A204.1 (cell line): ENCODE results near the gene CALR.
"Not testable (repeated sequence)": the region's sequence is repeated elsewhere in the genome, so short reads cannot be mapped to it uniquely, and the experiment has no call there.

Experiments
- FAIRE-seq: peaks from 2 replicates; lab custom pipeline; 2012; peaks lifted over from hg19 to GRCh38; lab: Jason Lieb, UNC

CALR gene

DNA sequence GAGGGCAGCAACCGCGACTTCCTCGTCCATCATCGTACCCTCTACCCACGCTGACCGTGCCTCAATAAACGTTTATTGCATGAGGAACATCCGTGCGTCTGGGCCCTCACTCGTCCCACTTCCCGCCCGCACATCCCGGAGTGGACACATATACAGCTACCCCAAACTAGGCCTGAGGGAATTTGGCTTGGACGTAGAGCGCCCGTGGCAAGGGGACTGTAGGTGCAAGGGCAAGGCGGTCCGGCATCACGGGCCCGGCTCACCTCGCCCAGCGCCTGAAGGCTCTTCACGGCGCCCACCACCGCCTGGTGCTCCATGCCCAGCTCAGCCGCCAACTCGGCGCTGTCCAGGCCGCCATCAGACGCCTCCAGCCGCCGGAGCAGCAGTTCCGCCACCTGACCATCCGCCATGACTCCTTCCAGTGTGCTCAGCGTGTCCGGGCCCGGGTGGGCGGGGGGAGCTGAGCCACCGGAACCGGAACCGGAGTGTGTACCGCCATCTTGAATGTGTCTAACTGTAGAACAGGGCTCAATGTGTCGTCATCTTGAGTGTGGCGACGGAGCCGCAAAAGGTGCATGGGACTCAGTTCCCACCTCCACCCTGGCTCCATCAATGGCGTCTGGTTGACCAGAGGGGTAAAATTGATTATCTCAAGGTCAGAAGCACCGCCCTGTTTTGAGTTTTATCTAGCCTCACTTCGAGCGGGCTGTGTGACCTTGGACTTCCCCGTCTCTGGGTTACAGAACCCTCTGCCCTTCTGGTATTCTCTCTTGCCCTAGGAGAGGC lies 4.9 kb upstream of the CALR start, which contains the start of gene FARSA:
Gene FARSA, minus strand, starts transcription at position 425 of the 786 bp plus-strand sequence. Its CDS starts 15 bp downstream, at position 410.
- no peak for FAIRE-seq

DNA sequence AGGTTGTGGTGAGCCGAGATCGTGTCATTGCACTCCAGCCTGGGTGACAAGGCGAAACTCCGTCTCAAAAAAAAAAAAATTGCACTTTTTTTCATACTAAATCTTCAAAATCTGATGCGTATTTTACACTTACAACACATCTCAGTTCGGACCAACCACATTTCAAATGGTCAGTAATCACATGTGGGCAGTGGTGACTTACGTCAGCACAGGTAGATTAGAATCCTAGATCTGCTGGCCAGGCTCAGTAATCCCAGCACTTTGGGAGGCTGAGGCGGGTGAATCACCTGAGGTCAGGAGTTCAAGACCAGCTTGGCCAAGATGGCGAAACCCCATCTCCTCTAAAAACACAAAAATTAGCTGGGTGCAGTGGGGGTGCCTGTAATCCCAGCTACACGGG lies 3.3 kb upstream of the CALR start:
- no peak for FAIRE-seq

DNA sequence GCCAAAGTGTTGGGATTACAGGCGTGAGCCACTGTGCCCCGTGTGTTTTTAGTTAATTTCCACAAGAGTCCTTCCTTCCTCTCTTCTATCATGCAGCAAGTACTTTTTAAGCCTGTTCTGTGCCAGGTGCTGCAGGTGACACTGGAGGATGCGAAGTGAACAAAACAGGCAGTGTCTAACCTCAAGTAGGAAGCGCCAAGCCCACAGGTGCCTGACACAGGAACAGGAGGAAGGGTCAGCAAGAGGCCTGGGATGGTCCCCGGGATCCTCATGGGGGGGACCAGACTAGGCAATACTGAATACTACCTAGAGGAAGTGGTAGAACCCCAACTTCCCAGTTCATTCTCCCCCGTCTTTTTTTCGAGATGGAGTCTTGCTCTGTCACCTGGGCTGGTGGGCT lies 1.8 kb upstream of the CALR start:
- FAIRE-seq = no peak

DNA sequence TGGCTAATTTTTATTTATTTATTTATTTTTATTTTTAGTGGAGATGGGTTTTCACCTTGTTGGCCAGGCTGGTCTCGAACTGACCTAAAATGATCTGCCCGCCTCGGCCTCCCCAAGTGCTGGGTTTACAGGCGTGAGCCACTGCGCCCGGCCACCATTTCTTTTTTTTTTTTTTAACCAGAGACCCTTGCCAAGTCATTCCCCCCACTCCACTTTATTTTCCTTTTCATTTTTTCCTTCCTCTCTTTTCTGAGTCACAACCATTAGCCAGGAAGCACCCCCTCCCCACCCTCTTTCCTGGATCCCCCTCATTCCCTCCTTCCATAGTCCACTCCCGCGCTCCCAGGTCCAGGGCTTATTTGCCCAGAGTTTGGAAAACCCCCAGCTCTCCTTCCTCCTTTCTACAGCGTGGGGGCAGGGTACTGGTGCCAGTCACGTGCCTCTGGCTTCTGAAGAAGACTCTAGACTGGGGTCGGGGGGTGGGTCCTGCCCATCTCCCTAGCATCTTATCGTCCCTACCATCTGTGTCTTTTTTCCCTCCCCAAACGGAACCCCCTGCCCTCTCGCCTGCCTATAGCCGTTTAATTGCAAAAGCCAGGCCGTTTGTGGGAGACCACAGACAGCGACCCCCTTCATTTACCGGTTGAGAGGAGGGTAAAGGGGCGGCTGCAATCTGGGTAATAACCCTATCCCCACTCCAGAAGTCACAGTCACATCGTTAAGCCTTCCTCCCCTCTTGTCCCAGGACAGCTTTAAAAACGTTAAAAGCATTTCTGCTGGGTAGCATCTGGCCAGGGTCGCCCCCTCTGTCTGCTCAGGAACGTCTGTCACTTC lies 1.1 kb upstream of the CALR start:
- no peak for FAIRE-seq

DNA sequence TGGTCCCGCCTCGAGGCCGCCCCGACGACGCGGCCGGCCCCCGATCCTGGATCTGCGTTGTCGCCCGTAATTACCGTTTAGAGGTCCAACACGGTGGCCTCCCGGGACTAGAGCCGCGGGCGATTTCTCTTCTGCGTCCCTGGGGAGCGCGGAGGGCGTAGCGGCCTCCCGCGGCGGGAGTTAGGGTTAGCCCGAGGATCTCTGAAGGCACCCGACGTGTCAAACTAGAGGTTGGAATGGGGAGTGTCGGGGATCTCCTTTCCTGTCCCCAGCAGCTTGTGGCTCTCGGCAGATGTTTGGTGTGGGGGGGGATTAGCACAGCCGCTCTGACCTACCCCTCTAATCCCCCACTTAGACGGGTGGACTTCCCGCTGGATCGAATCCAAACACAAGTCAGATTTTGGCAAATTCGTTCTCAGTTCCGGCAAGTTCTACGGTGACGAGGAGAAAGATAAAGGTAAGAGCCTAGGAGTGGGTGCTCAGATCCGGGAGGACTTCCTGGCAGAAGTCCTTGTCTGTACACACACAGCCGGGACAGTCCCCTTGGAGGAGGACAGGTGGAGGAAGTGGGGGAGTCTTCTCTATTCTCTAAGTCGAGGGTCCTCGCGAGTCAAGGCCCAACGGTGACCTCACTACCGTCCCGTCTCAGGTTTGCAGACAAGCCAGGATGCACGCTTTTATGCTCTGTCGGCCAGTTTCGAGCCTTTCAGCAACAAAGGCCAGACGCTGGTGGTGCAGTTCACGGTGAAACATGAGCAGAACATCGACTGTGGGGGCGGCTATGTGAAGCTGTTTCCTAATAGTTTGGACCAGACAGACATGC lies 581 bp downstream of the CALR start:
- no peak for FAIRE-seq

DNA sequence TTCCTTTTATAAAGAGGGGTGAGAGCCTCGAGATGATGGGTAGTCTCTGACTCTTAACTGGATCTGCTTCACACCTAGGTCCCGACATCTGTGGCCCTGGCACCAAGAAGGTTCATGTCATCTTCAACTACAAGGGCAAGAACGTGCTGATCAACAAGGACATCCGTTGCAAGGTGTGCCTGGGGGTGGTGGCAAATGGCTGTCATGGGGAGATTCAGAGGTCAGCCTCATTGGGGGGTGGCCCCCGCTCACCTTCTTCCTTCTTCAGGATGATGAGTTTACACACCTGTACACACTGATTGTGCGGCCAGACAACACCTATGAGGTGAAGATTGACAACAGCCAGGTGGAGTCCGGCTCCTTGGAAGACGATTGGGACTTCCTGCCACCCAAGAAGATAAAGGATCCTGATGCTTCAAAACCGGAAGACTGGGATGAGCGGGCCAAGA lies 1.6 kb downstream of the CALR start:
- no peak for FAIRE-seq

DNA sequence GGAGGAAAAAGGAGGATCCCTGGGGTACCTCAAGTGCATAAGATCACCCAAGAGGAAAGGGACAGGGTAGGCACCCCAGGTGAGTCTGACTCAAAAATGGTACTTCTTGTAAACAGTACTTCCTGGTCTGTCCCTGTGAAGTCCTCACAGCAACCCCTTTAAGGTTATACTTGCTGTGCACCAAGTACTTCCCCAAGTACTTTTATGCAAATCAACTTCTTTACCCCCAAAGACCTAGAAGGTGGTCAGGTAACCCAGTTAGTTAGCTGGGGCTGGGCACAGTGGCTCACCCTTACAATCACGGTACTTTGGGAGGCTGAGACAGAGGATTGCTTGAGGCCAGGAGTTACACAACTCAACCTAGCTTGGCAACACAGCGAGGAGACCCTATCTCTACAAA lies 2.5 kb downstream of the CALR start:
- no peak for FAIRE-seq

DNA sequence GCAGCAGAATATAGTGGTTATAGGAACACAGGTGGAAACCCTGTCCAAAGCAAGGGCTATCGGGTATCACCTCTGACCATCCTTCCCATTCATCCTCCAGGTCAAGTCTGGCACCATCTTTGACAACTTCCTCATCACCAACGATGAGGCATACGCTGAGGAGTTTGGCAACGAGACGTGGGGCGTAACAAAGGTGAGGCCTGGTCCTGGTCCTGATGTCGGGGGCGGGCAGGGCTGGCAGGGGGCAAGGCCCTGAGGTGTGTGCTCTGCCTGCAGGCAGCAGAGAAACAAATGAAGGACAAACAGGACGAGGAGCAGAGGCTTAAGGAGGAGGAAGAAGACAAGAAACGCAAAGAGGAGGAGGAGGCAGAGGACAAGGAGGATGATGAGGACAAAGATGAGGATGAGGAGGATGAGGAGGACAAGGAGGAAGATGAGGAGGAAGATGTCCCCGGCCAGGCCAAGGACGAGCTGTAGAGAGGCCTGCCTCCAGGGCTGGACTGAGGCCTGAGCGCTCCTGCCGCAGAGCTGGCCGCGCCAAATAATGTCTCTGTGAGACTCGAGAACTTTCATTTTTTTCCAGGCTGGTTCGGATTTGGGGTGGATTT lies 5.1 kb downstream of the CALR start:
- FAIRE-seq = no peak

DNA sequence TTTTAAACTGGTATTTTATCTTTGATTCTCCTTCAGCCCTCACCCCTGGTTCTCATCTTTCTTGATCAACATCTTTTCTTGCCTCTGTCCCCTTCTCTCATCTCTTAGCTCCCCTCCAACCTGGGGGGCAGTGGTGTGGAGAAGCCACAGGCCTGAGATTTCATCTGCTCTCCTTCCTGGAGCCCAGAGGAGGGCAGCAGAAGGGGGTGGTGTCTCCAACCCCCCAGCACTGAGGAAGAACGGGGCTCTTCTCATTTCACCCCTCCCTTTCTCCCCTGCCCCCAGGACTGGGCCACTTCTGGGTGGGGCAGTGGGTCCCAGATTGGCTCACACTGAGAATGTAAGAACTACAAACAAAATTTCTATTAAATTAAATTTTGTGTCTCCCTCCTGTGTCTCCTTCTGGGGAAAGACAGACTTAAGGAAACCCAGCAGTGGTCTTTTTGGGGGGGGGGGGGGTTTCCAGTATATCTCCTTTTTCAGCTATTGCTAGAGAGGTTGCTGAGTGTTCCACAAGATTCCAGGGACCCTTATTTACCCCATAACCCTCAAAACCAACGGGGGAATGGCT lies 5.8 kb downstream of the CALR start:
- FAIRE-seq = no peak

DNA sequence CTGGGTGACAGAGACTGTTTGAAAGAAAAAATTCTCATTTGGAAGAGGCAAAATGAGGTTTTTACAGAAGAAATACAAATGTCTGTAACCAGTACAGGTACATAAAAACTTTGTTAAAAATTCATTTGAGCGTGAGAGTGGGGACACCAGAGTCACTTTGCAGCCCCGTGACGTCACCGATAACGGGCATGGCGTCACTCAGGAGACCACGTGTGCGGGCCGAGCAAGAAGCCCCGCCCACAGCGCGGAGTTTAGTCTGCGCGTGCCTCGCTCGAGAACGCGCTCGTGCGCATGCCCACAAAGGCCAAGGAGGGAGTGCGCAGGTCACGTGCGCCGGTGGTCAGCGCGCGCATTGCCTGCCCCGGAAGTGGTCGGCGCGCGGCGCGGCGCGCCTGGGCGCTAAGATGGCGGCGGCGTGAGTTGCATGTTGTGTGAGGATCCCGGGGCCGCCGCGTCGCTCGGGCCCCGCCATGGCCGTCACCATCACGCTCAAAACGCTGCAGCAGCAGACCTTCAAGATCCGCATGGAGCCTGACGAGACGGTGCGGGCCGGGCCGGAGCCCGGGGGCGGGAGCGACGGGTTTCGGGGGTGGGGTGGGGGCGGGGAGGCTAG lies 7.2 kb downstream of the CALR start, which contains the start of gene RAD23A:
Gene RAD23A, plus strand, starts transcription at position 384 of the 613 bp plus-strand sequence. Its CDS starts 87 bp downstream, at position 471.
- no peak for FAIRE-seq

DNA sequence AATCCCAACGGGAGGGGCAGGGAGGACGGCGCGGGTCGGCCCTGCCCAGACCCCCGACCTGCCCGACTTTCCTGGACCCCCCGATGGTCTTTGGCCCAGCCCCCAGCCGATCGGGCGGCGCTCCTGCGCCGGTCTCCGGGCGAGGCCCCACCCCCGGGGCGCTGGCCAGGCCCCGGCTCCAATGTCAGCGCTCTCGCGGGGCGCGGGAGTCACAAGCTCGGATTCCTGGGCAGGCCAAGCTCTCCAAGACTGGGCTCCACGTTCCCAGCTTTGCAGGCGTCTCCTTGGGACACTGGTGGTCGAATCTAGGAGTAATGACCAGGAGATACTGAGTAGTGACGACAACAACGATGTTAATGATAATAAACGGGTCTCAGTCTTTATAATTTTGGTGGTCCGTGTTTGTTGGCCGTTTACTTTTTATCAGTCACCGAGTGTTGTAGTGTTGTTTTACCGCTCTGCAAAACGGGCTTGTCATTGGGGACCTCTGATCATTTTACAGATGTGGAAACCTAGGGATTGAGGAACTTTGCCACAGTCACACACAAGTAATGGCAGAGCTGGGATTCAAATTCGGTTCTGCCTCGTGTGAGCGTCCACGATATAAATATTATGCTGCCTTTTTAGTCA lies 7.8 kb downstream of the CALR start:
- no peak for FAIRE-seq

DNA sequence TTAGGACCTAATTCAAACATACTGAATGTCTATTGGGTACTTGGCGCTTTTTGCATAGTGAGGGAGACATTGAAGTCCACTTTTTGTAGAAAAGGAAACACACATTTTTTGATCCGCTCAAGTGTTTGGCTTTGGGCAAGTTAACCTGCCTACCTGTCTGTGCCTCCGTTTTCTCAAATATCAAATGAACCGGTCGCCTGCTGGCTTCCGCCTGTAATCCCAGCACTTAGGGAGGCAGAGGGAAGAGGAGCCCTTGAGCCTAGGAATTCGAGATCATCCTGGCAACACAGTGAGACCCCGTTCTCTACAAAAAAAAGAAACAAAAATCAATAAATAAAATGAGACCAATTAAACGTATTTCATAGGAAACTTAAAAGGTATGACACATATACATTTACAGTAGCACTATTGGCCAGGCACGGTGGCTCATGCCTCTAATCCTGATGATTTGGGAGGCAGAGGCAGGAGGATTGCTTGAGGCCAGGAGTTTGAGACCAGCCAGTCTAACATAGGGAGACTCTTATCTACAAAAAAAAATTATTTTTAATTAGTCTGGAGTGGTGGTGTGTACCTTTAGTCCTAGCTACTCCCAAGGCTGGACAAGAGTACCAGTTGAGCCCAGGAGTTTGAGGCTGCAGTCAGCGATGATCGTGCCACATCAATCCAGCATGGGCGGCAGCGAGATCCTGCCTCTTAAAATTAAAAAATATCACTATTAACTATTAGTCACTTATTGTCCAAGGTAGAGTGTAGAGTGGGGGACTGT lies 8.5 kb downstream of the CALR start:
- no peak for FAIRE-seq

DNA sequence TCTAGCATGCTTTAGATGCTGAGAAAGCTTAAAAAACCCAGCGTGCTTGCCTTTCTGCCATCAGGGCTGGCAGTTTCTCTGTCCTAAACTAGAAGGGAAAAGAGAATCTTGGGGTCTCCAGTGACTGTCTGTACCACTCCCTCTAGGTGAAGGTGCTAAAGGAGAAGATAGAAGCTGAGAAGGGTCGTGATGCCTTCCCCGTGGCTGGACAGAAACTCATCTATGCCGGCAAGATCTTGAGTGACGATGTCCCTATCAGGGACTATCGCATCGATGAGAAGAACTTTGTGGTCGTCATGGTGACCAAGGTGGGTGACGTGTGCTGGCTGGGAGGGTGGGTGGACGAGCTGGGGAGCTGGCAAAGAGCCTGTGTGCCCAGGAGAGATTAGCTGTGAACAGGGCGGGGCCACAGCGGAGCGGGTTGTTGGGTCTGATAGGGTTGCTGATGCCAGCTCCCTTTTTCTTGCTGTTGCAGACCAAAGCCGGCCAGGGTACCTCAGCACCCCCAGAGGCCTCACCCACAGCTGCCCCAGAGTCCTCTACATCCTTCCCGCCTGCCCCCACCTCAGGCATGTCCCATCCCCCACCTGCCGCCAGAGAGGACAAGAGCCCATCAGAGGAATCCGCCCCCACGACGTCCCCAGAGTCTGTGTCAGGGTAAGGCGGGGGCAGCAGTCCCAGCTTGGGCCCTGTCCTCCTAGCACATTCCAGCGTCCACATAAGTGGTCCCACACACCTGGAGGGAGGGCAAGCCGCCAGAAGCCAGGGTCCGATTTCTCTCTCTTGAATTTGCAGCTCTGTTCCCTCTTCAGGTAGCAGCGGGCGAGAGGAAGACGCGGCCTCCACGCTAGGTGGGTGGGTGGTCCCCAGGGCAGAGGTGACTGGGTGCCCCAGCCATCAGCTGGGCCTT lies 9.5 kb downstream of the CALR start:
- no peak for FAIRE-seq

DNA sequence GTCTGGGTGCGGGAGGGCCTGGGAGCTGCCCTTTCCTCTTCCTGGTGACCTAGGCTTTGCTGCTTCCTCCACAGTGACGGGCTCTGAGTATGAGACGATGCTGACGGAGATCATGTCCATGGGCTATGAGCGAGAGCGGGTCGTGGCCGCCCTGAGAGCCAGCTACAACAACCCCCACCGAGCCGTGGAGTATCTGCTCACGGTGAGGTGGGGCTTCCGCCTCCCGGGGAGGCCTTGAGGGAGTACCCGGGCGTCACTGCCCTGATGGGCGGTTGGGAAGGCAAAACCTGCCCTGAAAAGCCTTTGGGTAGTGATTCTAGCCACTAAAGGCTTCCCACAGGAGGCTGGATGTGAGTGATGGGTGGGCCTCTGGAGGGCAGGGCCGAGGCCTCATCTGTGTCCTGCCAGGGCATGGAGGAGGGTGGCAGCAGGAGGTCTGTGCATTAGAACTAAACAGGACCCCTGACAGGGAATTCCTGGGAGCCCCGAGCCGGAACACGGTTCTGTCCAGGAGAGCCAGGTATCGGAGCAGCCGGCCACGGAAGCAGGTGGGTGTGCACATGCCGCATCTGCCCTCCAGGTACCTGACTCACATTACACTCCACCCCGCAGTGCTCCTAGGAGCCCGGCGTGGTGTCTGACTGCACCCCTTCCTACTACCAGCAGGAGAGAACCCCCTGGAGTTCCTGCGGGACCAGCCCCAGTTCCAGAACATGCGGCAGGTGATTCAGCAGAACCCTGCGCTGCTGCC lies 10.4 kb downstream of the CALR start:
- no peak for FAIRE-seq

DNA sequence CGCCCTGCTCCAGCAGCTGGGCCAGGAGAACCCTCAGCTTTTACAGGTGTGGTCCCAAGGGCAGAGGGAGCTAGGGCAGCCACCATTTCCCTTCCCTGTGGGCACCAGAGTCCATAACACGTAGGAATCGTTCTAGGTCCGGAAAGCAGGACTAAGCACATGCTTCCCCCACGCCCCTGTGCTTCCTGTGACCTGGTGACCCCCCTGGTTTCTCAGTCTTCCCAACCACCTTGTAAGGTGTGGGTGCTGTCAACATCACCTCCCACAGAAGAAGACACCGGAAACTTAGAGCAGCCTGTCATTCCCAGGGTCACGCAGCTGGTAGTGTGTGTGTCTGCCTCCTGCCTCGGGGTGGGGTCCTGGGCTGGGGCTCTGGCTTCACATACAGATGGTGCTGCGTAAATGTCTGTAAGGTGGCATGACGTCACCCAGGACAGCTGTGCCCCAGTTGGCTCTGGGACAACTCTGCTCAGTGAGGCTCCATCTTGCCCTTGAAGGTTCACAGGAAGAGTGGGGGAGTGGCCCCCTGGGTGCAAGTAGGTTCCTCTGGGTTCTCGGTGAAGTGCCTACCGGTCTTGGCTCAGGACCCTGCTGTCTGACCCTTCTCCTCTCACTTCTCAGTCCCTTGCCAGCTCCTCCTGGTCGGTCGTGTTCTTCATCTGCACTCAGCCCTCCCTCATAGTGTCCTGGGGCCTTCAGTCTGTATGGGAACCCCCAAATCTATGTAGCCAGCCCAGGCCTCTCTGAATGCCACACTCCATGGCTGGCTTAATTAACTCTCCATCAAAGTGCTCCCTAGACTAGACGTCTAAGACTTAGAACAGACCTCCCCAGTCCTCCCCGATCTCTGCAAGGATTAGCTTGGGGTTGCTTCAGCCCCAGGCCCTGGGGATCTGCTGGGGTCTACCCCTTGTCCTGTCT lies 11.2 kb downstream of the CALR start:
- no peak for FAIRE-seq

DNA sequence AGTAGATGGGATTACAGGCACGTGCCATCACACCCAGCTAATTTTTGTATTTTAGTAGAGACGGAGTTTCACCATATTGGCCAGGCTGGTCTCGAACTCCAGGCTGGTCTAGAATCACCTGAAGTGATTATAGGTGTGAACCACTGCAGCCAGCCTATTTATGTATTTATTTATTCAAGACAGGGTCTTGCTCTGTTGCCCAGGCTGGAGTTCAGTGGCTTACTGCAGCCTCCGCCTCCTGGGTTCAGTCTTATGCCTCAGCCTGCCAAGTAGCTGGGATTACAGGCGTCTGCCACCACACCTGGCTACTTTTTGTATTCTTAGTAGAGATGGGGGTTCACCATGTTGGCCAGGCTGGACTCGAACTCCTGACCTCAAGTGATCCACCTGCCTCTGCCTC lies 13.6 kb downstream of the CALR start:
- FAIRE-seq = not testable (repeated sequence)
